Activated naive CD4-positive, alpha-beta T cell treated with anti-CD3 and anti-CD28 coated beads, Interleukin-2, amount 50 U/mL, for 24 hours (primary cell): Measurements from ENCODE around the gene CFAP57.
A peak's percentile ranks its signal among the peaks of the same experiment; 100 is the strongest.

Experiments used
- H3K27ac Mint-ChIP-seq: one replicate; pipeline ENCODE4 v1.8.0; 2021; ENCODE audit warnings: mild to moderate bottlenecking, mixed read lengths
- H3K27me3 Mint-ChIP-seq: one replicate; pipeline ENCODE4 v1.8.0; 2021; ENCODE audit warnings: mixed read lengths
- H3K36me3 Mint-ChIP-seq: one replicate; pipeline ENCODE4 v1.8.0; 2021; ENCODE audit warnings: mixed read lengths
- H3K4me1 Mint-ChIP-seq: one replicate; pipeline ENCODE4 v1.8.0; 2021; ENCODE audit warnings: mixed read lengths
- H3K4me3 Mint-ChIP-seq: one replicate; pipeline ENCODE4 v1.8.0; 2021; ENCODE audit warnings: mild to moderate bottlenecking, mixed read lengths
- H3K9me3 Mint-ChIP-seq: one replicate; pipeline ENCODE4 v1.8.0; 2021; ENCODE audit warnings: mixed read lengths

Gene CFAP57

GRCh38 chr1:43152866-43153265 lies 19.3 kb upstream of the CFAP57 start:
- no peak overlapping the region for H3K4me3 Mint-ChIP-seq
- H3K27ac Mint-ChIP-seq: no peak overlapping the region
- H3K9me3 Mint-ChIP-seq: no peaks in the 10 kb centered on the region
- H3K36me3 Mint-ChIP-seq: no peaks in the 10 kb centered on the region
- peaks cover 5% of the 10 kb centered on the region for H3K4me1 Mint-ChIP-seq
- H3K27me3 Mint-ChIP-seq: peaks cover 18% of the 10 kb centered on the region

GRCh38 chr1:43153443-43153842 lies 18.7 kb upstream of the CFAP57 start:
- Mint-ChIP-seq H3K27ac (no peak overlapping the region), H3K27me3 (peaks cover 17% of the 10 kb centered on the region), H3K9me3 (no peaks in the 10 kb centered on the region), H3K4me1 (peaks cover 4% of the 10 kb centered on the region), H3K4me3 (no peak overlapping the region), H3K36me3 (no peaks in the 10 kb centered on the region)

GRCh38 chr1:43156026-43156425 lies 16.1 kb upstream of the CFAP57 start:
- no peak overlapping the region for H3K4me3 Mint-ChIP-seq
- H3K36me3 Mint-ChIP-seq: no peaks in the 10 kb centered on the region
- H3K27ac Mint-ChIP-seq: no peak overlapping the region
- H3K27me3 Mint-ChIP-seq: peaks cover 3% of the 10 kb centered on the region
- H3K9me3 Mint-ChIP-seq: no peaks in the 10 kb centered on the region
- no peaks in the 10 kb centered on the region for H3K4me1 Mint-ChIP-seq

GRCh38 chr1:43165162-43165561 lies 7.0 kb upstream of the CFAP57 start:
- peaks cover 21% of the 10 kb centered on the region for H3K4me1 Mint-ChIP-seq
- no peak overlapping the region for H3K4me3 Mint-ChIP-seq
- H3K27ac Mint-ChIP-seq: no peak overlapping the region
- H3K27me3 Mint-ChIP-seq: no peaks in the 10 kb centered on the region
- no peaks in the 10 kb centered on the region for H3K9me3 Mint-ChIP-seq
- peaks cover 35% of the 10 kb centered on the region for H3K36me3 Mint-ChIP-seq

GRCh38 chr1:43165765-43166164 lies 6.4 kb upstream of the CFAP57 start:
- H3K4me3 Mint-ChIP-seq: no peak overlapping the region
- H3K4me1 Mint-ChIP-seq: peaks cover 27% of the 10 kb centered on the region
- no peaks in the 10 kb centered on the region for H3K9me3 Mint-ChIP-seq
- H3K27ac Mint-ChIP-seq: no peak overlapping the region
- H3K27me3 Mint-ChIP-seq: no peaks in the 10 kb centered on the region
- H3K36me3 Mint-ChIP-seq: peaks cover 41% of the 10 kb centered on the region

- Mint-ChIP-seq H3K4me3 (peak overlapping the region; percentile 93), H3K4me1 (peaks cover 43% of the 10 kb centered on the region), H3K27ac (peak overlapping the region; percentile 96), H3K27me3 (peaks cover 5% of the 10 kb centered on the region), H3K36me3 (peaks cover 33% of the 10 kb centered on the region), H3K9me3 (no peaks in the 10 kb centered on the region)
Observed at GRCh38 chr1:43171312-43171875, 736 bp upstream of the CFAP57 start.

- Mint-ChIP-seq H3K27ac (no peak overlapping the region), H3K4me3 (peak overlapping the region; percentile 93), H3K9me3 (no peaks in the 10 kb centered on the region), H3K27me3 (peaks cover 12% of the 10 kb centered on the region), H3K36me3 (peaks cover 26% of the 10 kb centered on the region), H3K4me1 (peaks cover 43% of the 10 kb centered on the region)
Observed at GRCh38 chr1:43172527-43172972, 420 bp downstream of the CFAP57 start.

GRCh38 chr1:43174873-43175272 lies 2.7 kb downstream of the CFAP57 start:
- Mint-ChIP-seq H3K27me3 (peaks cover 12% of the 10 kb centered on the region), H3K4me3 (no peak overlapping the region), H3K36me3 (peaks cover 16% of the 10 kb centered on the region), H3K27ac (no peak overlapping the region), H3K4me1 (peaks cover 25% of the 10 kb centered on the region), H3K9me3 (no peaks in the 10 kb centered on the region)

GRCh38 chr1:43177691-43178090 lies 5.6 kb downstream of the CFAP57 start:
- Mint-ChIP-seq H3K9me3 (no peaks in the 10 kb centered on the region), H3K27me3 (peaks cover 12% of the 10 kb centered on the region), H3K36me3 (no peaks in the 10 kb centered on the region)

GRCh38 chr1:43184388-43184787 lies 12.3 kb downstream of the CFAP57 start:
- H3K36me3 Mint-ChIP-seq: no peaks in the 10 kb centered on the region
- H3K27me3 Mint-ChIP-seq: no peaks in the 10 kb centered on the region
- H3K4me1 Mint-ChIP-seq: no peaks in the 10 kb centered on the region
- no peak overlapping the region for H3K27ac Mint-ChIP-seq
- H3K9me3 Mint-ChIP-seq: no peaks in the 10 kb centered on the region
- no peak overlapping the region for H3K4me3 Mint-ChIP-seq

More at GRCh38 chr1:43177691-43178090, 5.6 kb downstream of the CFAP57 start:
- Mint-ChIP-seq H3K4me3 (no peak overlapping the region), H3K27ac (no peak overlapping the region), H3K4me1 (peaks cover 5% of the 10 kb centered on the region)

- H3K27ac Mint-ChIP-seq: no peak overlapping the region
- no peaks in the 10 kb centered on the region for H3K9me3 Mint-ChIP-seq
- no peak overlapping the region for H3K4me3 Mint-ChIP-seq
- H3K27me3 Mint-ChIP-seq: no peaks in the 10 kb centered on the region
- no peaks in the 10 kb centered on the region for H3K36me3 Mint-ChIP-seq
- H3K4me1 Mint-ChIP-seq: no peaks in the 10 kb centered on the region
Observed at GRCh38 chr1:43184995-43185394, 12.9 kb downstream of the CFAP57 start.

- peaks cover 5% of the 10 kb centered on the region for H3K36me3 Mint-ChIP-seq
- H3K4me3 Mint-ChIP-seq: no peak overlapping the region
- peaks cover 2% of the 10 kb centered on the region for H3K27me3 Mint-ChIP-seq
Observed at GRCh38 chr1:43188106-43188505, 16.0 kb downstream of the CFAP57 start.

GRCh38 chr1:43194509-43194908 lies 22.4 kb downstream of the CFAP57 start:
- Mint-ChIP-seq H3K27ac (no peak overlapping the region), H3K27me3 (peaks cover 8% of the 10 kb centered on the region), H3K36me3 (peaks cover 7% of the 10 kb centered on the region), H3K4me3 (no peak overlapping the region), H3K9me3 (peaks cover 9% of the 10 kb centered on the region), H3K4me1 (no peaks in the 10 kb centered on the region)

More at GRCh38 chr1:43188106-43188505, 16.0 kb downstream of the CFAP57 start:
- H3K4me1 Mint-ChIP-seq: no peaks in the 10 kb centered on the region
- peaks cover 4% of the 10 kb centered on the region for H3K9me3 Mint-ChIP-seq
- H3K27ac Mint-ChIP-seq: no peak overlapping the region

- Mint-ChIP-seq H3K27ac (no peak overlapping the region), H3K27me3 (peaks cover 5% of the 10 kb centered on the region), H3K4me3 (no peak overlapping the region)
Observed at GRCh38 chr1:43197343-43198127, 25.4 kb downstream of the CFAP57 start.

GRCh38 chr1:43199093-43199726 lies 27.1 kb downstream of the CFAP57 start:
- Mint-ChIP-seq H3K36me3 (peaks cover 3% of the 10 kb centered on the region), H3K9me3 (peaks cover 10% of the 10 kb centered on the region), H3K27me3 (peaks cover 5% of the 10 kb centered on the region), H3K4me1 (no peaks in the 10 kb centered on the region), H3K27ac (no peak overlapping the region), H3K4me3 (no peak overlapping the region)

More at GRCh38 chr1:43197343-43198127, 25.4 kb downstream of the CFAP57 start:
- H3K36me3 Mint-ChIP-seq: peaks cover 2% of the 10 kb centered on the region
- peaks cover 5% of the 10 kb centered on the region for H3K9me3 Mint-ChIP-seq
- no peaks in the 10 kb centered on the region for H3K4me1 Mint-ChIP-seq

- peaks cover 1% of the 10 kb centered on the region for H3K27me3 Mint-ChIP-seq
- H3K27ac Mint-ChIP-seq: no peak overlapping the region
- peaks cover 8% of the 10 kb centered on the region for H3K9me3 Mint-ChIP-seq
- peaks cover 3% of the 10 kb centered on the region for H3K36me3 Mint-ChIP-seq
- peaks cover 3% of the 10 kb centered on the region for H3K4me1 Mint-ChIP-seq
- H3K4me3 Mint-ChIP-seq: no peak overlapping the region
Observed at GRCh38 chr1:43203859-43204258, 31.7 kb downstream of the CFAP57 start.
